ENCODE measurements around the gene BLID. TPM values are rescaled to one million over a fixed set of nuclear protein-coding genes. Genes with fewer than 3 reads are reported as not detected.

BLID gene
- total RNA-seq, 1 experiment from 2014 or later: not detected

DNA sequence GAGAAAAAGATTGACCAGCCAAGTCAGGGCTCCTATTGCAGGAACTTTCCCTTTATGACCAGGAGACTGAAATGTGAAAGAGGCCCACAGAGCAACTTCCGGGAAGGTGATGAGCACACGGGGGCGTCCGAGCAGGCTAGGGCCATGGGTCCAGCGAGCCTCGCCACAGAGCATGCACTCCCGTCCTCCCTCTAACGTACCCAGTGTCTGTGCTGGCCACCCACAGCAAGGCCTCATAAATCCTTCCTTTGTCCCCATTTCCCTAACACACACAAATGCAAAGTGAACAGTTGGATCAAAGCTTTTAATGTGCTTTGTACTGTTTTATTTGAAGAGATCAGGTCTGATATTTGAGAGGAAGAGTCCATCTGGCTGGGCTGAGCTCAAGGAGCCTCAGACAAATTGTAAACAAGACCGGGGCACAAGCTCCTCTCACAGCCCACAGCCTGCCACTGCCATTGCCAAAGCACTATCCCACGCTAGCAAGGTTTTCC, 44.3 kb downstream of the BLID start:
- H4K91ac ChIP-seq (ENCODE audit: insufficient read length, low read depth, low read length): no peak overlapping the region
- H3K27me3 Mint-ChIP-seq (ENCODE audit: low read depth): no peaks in the 10 kb centered on the region; the same call in 1 of the 2 replicates
- no peaks in the 10 kb centered on the region for H4K20me1 ChIP-seq (ENCODE audit: control insufficient read depth, insufficient read depth, insufficient read length)
- H3K4me2 ChIP-seq (ENCODE audit: insufficient read depth, insufficient read length, low read length): no peak overlapping the region
- H3K4ac ChIP-seq (ENCODE audit: low read depth, low read length): no peak overlapping the region
- H3K79me2 ChIP-seq (ENCODE audit: insufficient read depth, low read length): no peaks in the 10 kb centered on the region
- H3K23me2 ChIP-seq (ENCODE audit: insufficient read length, low read depth, low read length, poor library complexity, severe bottlenecking): no peaks in the 10 kb centered on the region
- no peaks in the 10 kb centered on the region; the same call in 1 of the 2 replicates for H3K4me1 ChIP-seq (ENCODE audit: insufficient read depth, low read length)
- no peak overlapping the region for H3K4me3 Mint-ChIP-seq
- H2BK12ac ChIP-seq (ENCODE audit: insufficient read length, low read depth, low read length): no peak overlapping the region
- H3K4me1 Mint-ChIP-seq: peaks cover 13 to 15% of the 10 kb centered on the region in 2 experiments
- H2BK15ac ChIP-seq (ENCODE audit: low read depth, low read length): no peak overlapping the region
- H4K5ac ChIP-seq (ENCODE audit: insufficient read length, low read depth, low read length): no peak overlapping the region
- no CpG with 5 or more reads among the region's 10 CpGs for WGBS (ENCODE audit: extremely low coverage, insufficient read length, low lambda C conversion rate)
- no peaks in the 10 kb centered on the region for H3K9me3 ChIP-seq (ENCODE audit: control insufficient read depth, low read depth, low read length)
- H3T11ph ChIP-seq (ENCODE audit: low read length): no peak overlapping the region
- no peaks in the 10 kb centered on the region for H3K27me3 ChIP-seq (ENCODE audit: insufficient read depth, low read length)
- no peak overlapping the region for H2BK5ac ChIP-seq (ENCODE audit: insufficient read length, low read length)
- no peak overlapping the region for H3K14ac ChIP-seq (ENCODE audit: insufficient read depth, low read length)
- no peak overlapping the region for H3K56ac ChIP-seq (ENCODE audit: insufficient read length, low read depth, low read length)
- no peak overlapping the region for H4K8ac ChIP-seq (replicated peaks; ENCODE audit: insufficient read length, low read depth, low read length)
- peak; percentile 30 for DNase-seq
- no peaks in the 10 kb centered on the region for H3K36me3 Mint-ChIP-seq (ENCODE audit: insufficient read depth in 1 of 3, low read depth in 3 of 3)
- no peak overlapping the region for H3K27ac ChIP-seq (ENCODE audit: insufficient read length, low read depth, low read length)
- TF ChIP-seq, protein P1, sequence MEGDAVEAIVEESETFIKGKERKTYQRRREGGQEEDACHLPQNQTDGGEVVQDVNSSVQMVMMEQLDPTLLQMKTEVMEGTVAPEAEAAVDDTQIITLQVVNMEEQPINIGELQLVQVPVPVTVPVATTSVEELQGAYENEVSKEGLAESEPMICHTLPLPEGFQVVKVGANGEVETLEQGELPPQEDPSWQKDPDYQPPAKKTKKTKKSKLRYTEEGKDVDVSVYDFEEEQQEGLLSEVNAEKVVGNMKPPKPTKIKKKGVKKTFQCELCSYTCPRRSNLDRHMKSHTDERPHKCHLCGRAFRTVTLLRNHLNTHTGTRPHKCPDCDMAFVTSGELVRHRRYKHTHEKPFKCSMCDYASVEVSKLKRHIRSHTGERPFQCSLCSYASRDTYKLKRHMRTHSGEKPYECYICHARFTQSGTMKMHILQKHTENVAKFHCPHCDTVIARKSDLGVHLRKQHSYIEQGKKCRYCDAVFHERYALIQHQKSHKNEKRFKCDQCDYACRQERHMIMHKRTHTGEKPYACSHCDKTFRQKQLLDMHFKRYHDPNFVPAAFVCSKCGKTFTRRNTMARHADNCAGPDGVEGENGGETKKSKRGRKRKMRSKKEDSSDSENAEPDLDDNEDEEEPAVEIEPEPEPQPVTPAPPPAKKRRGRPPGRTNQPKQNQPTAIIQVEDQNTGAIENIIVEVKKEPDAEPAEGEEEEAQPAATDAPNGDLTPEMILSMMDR (conservative IDR thresholded peaks at IDR 0.05): no peak
- H3K9me3 Mint-ChIP-seq: no peaks in the 10 kb centered on the region
- peak overlapping the region in 1 of 3 experiments; percentile 7; a peak in 2 of 7 replicates for H3K27ac Mint-ChIP-seq
- H3K79me1 ChIP-seq (ENCODE audit: insufficient read depth, low read depth, low read length, poor library complexity, severe bottlenecking): no peaks in the 10 kb centered on the region
- peak overlapping the region; percentile 29 for H3K18ac ChIP-seq (ENCODE audit: insufficient read length, low read depth, low read length)
- H2AFZ ChIP-seq (ENCODE audit: low read length): peak overlapping the region; percentile 86
- H2AK5ac ChIP-seq (ENCODE audit: insufficient read length, low read length): no peak overlapping the region
- no peak overlapping the region for H3K9ac ChIP-seq (ENCODE audit: extremely low read depth, insufficient read length, low read length)
- H2BK120ac ChIP-seq (ENCODE audit: low read depth, low read length, poor library complexity, severe bottlenecking): no peak overlapping the region
- no peak overlapping the region for H2BK20ac ChIP-seq (ENCODE audit: low read depth, low read length, poor library complexity, severe bottlenecking)
- H3K23ac ChIP-seq (ENCODE audit: insufficient read length, low read depth, low read length): no peak overlapping the region
